Measurements from ENCODE around the gene TRABD2B. TPM values are rescaled to one million over a fixed set of nuclear protein-coding genes. Genes with fewer than 3 reads are reported as not detected.

The TRABD2B gene
- total RNA-seq, 4 donors from 2014 or later: 0.63 to 3.1 (median 1.7) TPM

DNA sequence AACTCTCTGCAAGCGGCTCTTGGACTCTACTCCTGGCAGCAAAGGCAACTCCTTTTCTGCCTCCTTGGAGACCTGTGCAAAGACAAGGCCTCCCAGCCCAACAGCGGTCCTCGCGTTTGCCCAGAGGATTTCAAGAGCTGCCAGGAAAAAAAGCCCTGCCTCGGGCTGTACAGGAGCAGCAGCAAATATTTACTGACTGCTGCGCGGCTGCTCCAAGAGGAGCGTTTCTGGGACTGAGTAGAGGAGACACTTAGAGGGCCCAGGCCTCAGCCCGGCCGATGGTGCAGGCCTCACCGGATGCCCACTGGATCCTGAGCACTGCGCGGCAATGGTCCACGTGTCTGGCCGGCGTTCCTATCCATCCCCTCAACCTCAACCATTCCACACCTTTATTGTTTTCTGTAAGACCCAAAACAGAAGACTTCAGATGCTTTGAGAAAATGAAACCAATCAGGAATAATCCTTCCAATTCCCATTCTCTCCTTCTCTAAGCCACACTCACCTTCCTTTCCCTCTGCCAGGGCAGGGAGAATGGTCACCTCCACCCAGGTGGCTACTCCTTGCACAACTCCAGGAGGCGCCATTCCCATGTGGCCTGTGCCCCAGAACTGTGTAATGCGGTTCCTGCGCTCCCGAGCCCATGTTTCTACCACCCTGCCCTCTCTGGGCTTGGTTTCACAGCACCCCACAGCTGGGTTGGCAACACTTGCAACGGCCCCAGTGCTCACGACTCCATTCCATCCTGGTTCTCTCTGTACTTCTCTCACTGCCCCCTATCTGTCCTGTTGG is 215.8 kb downstream of the TRABD2B start:
- intact Hi-C loops (cut with DNase I; ENCODE audit: low total_unique reads): no loop called here
- DNase-seq (ENCODE audit: low spot score in 2 of 2): no peak
- 73 to 89% methylated on average over 21 to 22 of the region's 22 CpGs for WGBS, 2 donors
- H3K4me3 ChIP-seq (ENCODE audit: low read depth, poor library complexity, severe bottlenecking): no peak overlapping the region
- TF ChIP-seq, protein P1, sequence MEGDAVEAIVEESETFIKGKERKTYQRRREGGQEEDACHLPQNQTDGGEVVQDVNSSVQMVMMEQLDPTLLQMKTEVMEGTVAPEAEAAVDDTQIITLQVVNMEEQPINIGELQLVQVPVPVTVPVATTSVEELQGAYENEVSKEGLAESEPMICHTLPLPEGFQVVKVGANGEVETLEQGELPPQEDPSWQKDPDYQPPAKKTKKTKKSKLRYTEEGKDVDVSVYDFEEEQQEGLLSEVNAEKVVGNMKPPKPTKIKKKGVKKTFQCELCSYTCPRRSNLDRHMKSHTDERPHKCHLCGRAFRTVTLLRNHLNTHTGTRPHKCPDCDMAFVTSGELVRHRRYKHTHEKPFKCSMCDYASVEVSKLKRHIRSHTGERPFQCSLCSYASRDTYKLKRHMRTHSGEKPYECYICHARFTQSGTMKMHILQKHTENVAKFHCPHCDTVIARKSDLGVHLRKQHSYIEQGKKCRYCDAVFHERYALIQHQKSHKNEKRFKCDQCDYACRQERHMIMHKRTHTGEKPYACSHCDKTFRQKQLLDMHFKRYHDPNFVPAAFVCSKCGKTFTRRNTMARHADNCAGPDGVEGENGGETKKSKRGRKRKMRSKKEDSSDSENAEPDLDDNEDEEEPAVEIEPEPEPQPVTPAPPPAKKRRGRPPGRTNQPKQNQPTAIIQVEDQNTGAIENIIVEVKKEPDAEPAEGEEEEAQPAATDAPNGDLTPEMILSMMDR (IDR thresholded peaks at IDR 0.05): no peak
- TF ChIP-seq POLR2A (IDR thresholded peaks at IDR 0.05): no peak

DNA sequence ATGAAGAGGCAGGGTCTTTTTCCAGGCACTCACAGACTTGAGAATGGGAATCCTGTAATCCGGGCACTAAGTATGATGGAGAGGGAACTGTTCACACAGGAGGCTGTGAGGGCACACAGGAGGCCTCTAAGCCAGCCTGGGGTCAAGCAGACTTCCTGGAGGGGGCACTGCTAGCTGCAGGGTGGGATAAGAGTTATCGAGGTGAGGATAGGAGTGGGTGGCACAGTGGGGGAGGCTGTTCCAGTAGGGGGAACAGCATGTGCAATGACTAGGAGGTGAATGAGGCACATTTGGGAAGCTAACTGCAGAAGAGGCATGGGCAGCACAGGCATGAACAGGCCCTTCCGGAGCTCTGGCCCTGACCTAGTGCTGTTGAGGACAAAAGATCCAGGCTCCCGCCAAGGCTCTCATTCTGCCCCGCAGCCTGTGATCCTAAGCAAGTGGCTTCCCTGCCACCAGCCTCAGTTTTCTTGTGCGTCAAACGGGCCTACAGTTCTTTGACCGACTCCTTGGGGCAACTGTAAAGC is 216.7 kb downstream of the TRABD2B start:
- H3K4me3 ChIP-seq (ENCODE audit: low read depth, poor library complexity, severe bottlenecking): no peak overlapping the region
- TF ChIP-seq, protein P1 (IDR thresholded peaks at IDR 0.05): no peak
- TF ChIP-seq POLR2A (IDR thresholded peaks at IDR 0.05): no peak
- intact Hi-C loops (cut with DNase I; ENCODE audit: low total_unique reads): no loop called here
- WGBS, 2 donors: 91 to 93% methylated on average over 8 of the region's 8 CpGs
- DNase-seq (ENCODE audit: low spot score in 2 of 2): no peak

DNA sequence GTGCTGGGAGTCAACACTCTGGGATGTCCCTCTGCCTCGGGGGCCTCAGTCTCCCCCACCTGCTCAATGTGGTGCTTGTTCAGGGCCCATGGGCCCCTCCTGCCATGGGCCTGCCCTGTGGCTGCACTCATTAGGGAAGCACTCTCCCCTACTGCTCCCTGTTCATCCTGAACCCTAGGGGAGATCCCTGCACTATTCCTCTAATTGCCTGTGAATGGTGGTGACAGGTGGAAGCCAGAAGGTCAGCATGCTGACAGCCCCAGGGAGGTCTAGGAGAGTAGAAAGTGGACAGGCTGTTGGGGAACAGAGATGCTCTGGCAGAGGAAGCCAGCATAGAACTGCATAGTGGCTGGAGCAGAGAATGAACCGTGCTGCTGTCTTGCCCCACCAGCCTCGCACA is 217.6 kb downstream of the TRABD2B start:
- TF ChIP-seq, protein P1 (IDR thresholded peaks at IDR 0.05): no peak
- TF ChIP-seq POLR2A (IDR thresholded peaks at IDR 0.05): no peak
- DNase-seq (ENCODE audit: low spot score in 2 of 2): no peak
- WGBS, 2 donors: 85 to 95% methylated on average over 3 of the region's 3 CpGs
- H3K4me3 ChIP-seq (ENCODE audit: low read depth, poor library complexity, severe bottlenecking): no peak overlapping the region
- intact Hi-C loops (cut with DNase I; ENCODE audit: low total_unique reads): no loop called here

DNA sequence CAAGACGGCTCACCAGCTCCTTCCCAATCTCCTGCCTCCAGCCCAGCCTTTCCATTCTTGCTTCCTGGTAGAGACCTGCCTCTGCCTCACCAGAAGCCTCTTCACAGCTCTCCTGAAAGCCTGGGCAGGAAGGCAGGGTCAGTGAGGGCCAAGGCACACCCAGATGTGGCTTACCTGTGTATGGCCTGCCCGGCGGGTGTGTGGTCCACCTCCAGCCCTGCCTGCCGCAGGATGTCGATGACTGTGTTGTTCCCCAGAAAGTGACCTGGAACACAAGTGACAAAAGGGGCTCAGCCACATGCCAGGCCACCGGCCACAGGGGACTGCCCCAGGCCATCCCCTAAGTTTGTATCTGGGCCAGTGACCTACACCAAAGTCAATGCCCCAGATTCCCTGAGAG is 218.9 kb downstream of the TRABD2B start:
- no peak overlapping the region for H3K4me3 ChIP-seq (ENCODE audit: low read depth, poor library complexity, severe bottlenecking)
- TF ChIP-seq POLR2A (IDR thresholded peaks at IDR 0.05): no peak
- TF ChIP-seq, protein P1 (IDR thresholded peaks at IDR 0.05): no peak
- intact Hi-C loops (cut with DNase I; ENCODE audit: low total_unique reads): no loop called here
- DNase-seq (ENCODE audit: low spot score in 2 of 2): no peak
- 93% methylated on average over 5 to 6 of the region's 6 CpGs for WGBS, 2 donors

DNA sequence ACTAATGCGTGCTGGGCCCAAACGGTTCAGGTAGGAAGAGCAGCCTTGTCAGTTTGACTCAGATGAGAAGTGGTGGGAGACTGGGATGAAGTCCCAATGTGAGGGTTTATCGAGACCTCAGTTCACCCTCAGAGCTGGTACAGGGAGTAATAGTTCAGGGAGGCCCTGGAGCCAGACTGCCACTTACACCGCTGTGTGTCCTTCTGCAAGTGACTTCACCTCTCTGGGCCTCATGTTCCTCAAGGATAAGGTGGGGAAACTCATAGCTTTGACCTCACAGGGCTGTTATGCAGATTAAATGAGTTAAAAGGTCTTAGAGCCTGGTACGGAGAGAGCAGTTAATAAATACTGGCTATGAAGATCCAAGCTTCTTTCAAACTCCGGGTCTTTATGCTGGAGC is 219.9 kb downstream of the TRABD2B start:
- 89 to 95% methylated on average over 6 of the region's 6 CpGs for WGBS, 2 donors
- no peak for TF ChIP-seq POLR2A (IDR thresholded peaks at IDR 0.05)
- TF ChIP-seq, protein P1 (IDR thresholded peaks at IDR 0.05): no peak
- no peak overlapping the region for H3K4me3 ChIP-seq (ENCODE audit: low read depth, poor library complexity, severe bottlenecking)
- intact Hi-C loops (cut with DNase I; ENCODE audit: low total_unique reads): no loop called here
- no peak for DNase-seq (ENCODE audit: low spot score in 2 of 2)

All from lower leg skin (tissue), 4 donors.